HuH-7.5 (cell line): Measurements from ENCODE around the gene VWA1.
A peak's percentile ranks its signal among the peaks of the same experiment; 100 is the strongest.
"Not testable (repeated sequence)": the region's sequence is repeated elsewhere in the genome, so short reads cannot be mapped to it uniquely, and the experiment has no call there.

ENCODE experiments used
- DNase-seq: peaks from one replicate; pipeline ENCODE4 v3.0.0; 2011; ENCODE audit warnings: low spot score

VWA1 gene

DNA sequence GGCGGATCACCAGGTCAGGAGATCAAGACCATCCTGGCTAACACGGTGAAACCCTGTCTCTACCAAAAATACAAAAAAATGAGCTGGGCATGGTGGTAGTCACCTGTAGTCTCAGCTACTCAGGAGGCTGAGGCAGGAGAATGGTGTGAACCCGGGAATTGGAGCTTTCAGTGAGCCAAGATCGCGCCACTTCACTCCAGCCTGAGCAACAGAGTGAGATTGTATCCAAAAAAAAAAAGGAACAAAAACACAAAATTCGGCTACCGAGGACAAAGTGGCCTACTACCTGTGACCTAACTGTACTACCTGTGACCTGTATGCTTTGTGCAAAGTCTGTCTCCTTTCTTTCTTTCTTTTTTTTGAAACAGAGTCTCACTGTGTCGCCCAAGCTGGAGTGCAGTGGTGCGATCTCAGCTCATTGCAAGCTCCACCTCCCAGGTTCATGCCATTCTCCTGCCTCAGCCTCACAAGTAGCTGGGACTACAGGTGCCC is 32.5 kb upstream of the VWA1 start:
- not testable (repeated sequence) for DNase-seq

DNA sequence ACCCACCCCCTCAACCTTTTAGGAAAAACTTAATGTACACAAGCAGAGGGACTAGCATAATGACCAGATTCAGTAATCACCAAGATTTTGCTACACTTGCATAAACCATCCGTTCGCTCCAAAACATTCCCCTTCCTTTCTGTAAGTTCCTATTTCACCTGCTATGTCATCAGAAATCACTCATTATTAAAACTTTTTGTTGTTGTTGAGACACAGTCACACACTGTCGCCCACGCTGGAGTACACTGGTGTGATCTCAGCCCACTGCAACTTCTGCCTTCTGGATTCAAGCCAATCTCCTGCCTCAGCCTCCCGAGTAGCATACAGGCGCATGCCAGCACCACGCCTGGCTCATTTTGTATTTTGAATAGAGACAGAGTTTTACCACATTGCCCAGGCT is 31.8 kb upstream of the VWA1 start:
- no peak for DNase-seq

DNA sequence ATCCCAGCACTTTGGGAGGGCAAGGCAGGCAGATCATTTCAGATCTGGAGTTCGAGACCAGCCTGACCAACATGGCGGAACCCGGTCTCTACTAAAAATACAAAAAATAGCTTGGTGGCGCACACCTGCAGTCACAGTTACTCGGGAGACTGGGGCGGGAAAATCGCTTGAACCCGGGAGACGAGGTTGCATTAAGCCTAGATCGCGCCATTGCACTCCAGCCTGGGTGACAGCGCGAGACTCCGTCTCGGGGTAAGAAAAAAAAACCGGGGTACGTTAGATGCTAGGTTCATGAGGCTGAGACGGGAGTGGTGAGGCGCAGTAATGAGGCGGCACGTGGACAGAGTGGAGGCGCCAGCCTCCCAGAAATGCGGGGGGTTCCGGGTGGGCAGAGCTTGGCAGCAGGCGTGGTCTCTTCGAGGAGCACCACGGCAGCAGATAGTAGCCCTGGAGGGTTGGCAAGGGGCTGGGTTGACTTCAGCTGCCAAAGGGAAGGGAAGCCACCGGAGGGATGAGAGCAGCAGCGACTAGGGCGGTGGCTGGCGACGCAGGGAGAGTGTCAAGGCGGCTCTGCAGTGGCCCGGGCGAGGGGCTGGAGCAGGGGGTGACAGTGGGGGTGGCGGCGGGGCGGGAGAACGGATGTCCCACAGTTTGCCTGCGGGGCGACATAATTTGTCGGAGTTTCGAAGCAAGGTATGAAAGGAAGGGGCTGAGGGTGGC is 29.2 kb upstream of the VWA1 start:
- DNase-seq = no peak

DNA sequence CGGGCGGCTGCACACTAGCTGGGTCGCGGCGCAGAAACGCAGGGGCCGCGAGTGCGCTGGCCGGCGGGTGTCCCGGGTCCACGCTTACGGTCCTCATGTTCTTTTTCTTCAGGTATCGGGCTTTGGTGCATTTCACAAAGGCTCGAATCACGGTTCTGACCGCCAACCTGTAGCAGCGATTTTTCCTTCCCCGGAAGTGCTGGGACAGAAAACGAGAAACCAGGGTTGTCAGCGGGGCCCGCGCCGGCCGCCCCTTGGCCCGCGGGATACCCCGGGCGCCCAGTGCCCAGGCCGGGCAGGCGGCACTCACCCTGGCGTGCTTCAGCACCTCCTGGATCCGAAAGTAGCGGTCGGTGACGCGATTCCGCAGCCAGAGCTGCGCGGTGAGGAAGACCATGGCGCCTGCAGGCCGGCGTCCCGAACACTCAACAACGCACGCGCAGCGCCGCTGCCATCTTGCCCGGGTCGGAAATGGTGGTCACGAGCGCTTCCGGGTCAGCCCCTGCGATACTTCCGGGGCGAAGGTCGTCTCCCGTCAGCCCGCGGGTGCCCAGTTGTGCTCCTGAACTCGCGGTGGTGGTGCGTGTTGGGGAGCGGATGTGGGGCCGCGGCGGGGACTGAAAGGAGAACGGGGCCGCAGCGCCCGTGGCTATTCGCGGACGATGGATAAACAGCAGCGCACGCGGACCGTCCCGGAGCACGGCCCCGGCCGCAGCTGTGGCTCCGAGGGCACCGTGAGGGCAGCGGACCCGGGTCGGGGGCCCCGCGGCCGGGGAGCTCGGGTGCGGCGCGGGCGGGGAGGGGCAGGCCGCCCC is 28.5 kb upstream of the VWA1 start, which contains the start of gene MRPL20:
Gene MRPL20 (minus strand): TSS at position 473 of the 815 bp plus-strand sequence. CDS start 76 bp downstream, at position 397.
- DNase-seq = peak; percentile 96

- DNase-seq = no peak
These were observed 27.7 kb upstream of the VWA1 start for GRCh38 chr1:1407636-1408318.

- DNase-seq = not testable (repeated sequence)
These were observed 25.3 kb upstream of the VWA1 start for GRCh38 chr1:1410238-1410637.

DNA sequence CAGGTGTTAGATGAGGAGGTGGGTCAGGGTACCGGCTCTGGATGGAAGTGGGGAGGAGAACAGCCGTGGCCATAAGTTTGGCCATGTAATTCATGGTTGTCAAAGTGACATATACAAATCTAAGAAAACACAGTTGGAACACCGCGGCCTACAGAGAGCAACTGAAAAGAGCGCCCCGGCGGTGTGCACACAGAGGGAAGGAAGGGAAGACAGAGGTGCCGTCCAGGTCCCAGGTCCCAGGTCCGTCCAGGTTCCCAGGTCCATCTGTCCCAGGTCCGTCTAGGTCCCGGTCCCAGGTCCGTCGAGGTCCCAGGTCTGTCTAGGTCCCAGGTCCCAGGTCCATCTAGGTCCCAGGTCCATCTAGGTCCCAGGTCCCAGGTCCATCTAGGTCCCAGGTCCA is 23.9 kb upstream of the VWA1 start:
- no peak for DNase-seq

GRCh38 chr1:1412311-1412902 is 23.1 kb upstream of the VWA1 start:
- not testable (repeated sequence) for DNase-seq

DNA sequence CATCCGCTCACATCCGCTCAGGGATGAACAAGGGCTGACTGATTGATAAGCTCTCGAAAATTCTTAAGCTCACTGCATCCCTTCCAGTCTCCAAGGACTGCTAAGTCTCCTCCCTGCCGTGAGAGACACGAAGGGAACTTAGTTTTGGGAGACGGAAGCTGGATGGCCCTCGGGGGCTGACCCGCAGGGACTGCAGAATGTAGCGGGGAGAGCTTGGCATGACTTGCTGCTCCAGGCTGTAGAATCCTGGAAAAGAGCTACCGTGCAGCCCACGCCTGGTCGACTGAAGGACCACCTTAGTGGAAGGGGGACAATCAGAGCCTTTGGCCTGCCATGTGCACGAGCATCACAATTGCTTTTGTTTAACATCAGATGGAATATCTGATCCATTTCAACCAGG is 19.7 kb upstream of the VWA1 start:
- DNase-seq = no peak

GRCh38 chr1:1417396-1417795 is 18.1 kb upstream of the VWA1 start:
- DNase-seq = not testable (repeated sequence)

GRCh38 chr1:1417825-1418463 is 17.5 kb upstream of the VWA1 start:
- DNase-seq = not testable (repeated sequence)

- no peak for DNase-seq
These were observed 16.8 kb upstream of the VWA1 start for GRCh38 chr1:1418464-1419362.

DNA sequence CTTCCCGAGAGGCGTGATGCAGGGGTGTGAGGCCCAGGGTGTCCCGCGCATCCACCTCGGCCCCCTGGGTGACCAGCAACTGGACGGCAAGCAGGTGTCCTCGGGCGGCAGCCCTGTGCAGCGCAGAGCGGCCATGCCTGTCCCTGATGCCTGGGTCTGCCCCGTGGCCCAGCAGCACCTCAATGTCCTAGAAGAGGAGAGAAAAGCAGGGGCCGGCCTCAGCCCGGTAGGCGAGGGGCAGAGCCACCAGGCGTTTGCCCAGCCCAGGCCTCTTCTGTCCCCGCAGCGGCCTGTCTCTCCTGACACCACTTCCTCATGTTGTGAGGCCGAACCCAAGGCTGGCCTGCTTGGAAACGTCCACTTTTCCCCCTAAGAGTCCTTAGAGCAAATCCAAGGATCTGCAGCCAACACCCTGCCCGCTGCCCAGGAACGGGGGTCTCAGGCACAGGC is 16.1 kb upstream of the VWA1 start:
- DNase-seq = no peak

DNA sequence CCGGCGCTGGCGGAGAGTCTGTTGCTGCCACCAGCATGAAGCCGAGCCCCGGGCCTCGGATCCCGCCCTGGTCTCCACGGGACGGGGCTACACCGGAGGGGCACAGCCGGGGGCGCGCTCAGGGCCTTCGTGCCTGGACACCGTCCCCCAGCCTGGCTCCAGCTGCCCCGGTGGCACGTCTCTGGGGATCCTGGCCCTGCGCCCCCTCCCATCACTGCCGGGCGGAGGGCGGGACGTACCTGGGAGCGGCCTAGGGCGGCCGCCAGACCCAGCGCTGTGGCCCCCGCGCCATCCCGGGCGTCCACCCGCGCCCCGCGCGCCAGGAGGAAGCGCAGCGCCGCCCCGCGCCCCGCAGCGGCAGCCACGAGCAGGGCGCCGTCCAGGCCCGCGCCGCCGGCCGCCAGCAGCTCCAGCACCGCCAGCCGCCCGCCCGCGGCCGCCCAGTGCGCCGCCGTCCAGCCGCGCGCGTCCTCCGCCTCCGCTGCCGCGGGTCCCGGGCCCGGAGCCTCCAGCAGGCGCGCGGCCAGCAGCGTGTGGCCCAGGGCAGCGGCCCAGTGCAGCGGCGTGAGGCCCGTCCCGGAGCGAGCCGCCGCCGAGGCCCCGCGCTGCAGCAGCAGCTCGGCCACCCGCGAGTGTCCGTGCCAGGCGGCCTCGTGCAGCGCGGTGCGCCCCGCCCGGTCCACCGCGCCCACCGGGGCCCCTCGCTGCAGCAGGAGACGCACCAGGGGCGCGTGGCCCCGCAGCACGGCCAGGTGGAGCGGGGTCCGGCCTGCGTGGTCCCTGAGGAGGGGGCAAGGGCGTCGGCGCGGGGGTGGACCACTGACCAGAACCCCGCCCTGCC is 15.5 kb upstream of the VWA1 start:
- peak; percentile 60 for DNase-seq

- peak; percentile 23 for DNase-seq
These were observed 14.8 kb upstream of the VWA1 start for GRCh38 chr1:1420654-1421141.

DNA sequence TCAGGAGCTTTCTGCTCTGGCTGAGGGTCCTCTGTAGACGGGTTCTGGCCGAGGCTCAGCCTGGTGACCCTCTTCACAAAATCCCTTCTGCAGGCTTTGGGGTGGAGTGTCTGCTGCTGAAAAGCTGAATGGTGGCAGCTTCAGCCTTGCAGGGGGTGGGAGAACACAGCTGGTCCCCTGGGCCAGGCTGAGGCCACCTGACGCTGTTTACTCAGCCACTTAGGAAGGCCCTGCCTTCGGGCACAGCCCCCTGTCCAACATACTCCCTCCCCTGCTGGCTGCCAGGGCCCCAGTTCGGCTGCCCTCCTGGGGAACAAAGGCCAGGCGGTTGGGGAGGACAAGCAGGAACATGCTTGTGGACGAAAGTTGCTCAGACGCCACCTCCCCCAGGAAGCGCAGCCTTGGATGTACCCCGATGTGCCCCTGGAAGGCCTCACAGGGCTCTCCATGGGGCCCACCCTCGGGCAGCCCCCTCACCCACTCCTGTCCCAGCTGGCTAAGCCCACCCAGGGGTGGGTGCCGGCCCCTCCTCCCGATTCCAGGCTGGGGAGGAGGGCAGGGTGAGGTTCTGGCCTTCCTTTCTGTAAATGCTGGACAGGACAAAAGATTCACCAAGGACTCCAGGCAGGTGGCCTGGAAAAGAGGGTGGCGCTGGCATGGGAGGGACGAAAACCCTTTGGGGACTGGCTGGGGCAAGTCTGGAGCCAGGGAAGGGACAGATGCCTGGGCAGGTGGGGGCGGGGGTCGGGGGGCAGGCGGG is 14.2 kb upstream of the VWA1 start, which contains the start of gene ANKRD65:
Gene ANKRD65 (minus strand): TSS at position 130 of the 760 bp plus-strand sequence. CDS start 271 bp downstream, outside the sequence.
- DNase-seq = peak; percentile 16

- peak; percentile 7 for DNase-seq
These were observed 13.5 kb upstream of the VWA1 start for GRCh38 chr1:1421907-1422464.
